Activated gamma-delta T cell (primary cell): Measurements from ENCODE around the gene PARD3.

Experiments used
- DNase-seq: peaks from one replicate; lab custom pipeline; 2025; lab: John Stamatoyannopoulos, UW

The PARD3 gene

GRCh38 chr10:34252111-34252510 lies 563.0 kb downstream of the PARD3 start:
- DNase-seq: no peak

- no peak for DNase-seq
Measured at GRCh38 chr10:34251177-34251576, 563.9 kb downstream of the PARD3 start.

GRCh38 chr10:34250722-34251121 lies 564.4 kb downstream of the PARD3 start:
- no peak for DNase-seq

GRCh38 chr10:34249634-34250033 lies 565.5 kb downstream of the PARD3 start:
- no peak for DNase-seq

- no peak for DNase-seq
Measured at GRCh38 chr10:34247560-34247959, 567.5 kb downstream of the PARD3 start.

GRCh38 chr10:34244756-34245484 lies 570.2 kb downstream of the PARD3 start:
- DNase-seq: no peak

- DNase-seq: no peak
Measured at GRCh38 chr10:34241226-34242000, 573.7 kb downstream of the PARD3 start.

GRCh38 chr10:34240039-34240438 lies 575.1 kb downstream of the PARD3 start:
- no peak for DNase-seq

- no peak for DNase-seq
Measured at GRCh38 chr10:34237898-34238455, 577.1 kb downstream of the PARD3 start.

- no peak for DNase-seq
Measured at GRCh38 chr10:34236931-34237330, 578.2 kb downstream of the PARD3 start.

- no peak for DNase-seq
Measured at GRCh38 chr10:34235164-34235832, 579.8 kb downstream of the PARD3 start.

- no peak for DNase-seq
Measured at GRCh38 chr10:34232481-34232880, 582.6 kb downstream of the PARD3 start.

GRCh38 chr10:34231441-34232180 lies 583.5 kb downstream of the PARD3 start:
- no peak for DNase-seq

GRCh38 chr10:34229917-34230316 lies 585.2 kb downstream of the PARD3 start:
- DNase-seq: no peak

- no peak for DNase-seq
Measured at GRCh38 chr10:34228066-34228465, 587.0 kb downstream of the PARD3 start.

GRCh38 chr10:34224639-34225038 lies 590.5 kb downstream of the PARD3 start:
- DNase-seq: no peak

GRCh38 chr10:34223658-34224057 lies 591.4 kb downstream of the PARD3 start:
- DNase-seq: no peak

- no peak for DNase-seq
Measured at GRCh38 chr10:34222359-34222758, 592.7 kb downstream of the PARD3 start.

GRCh38 chr10:34219753-34220548 lies 595.1 kb downstream of the PARD3 start:
- no peak for DNase-seq

- no peak for DNase-seq
Measured at GRCh38 chr10:34217524-34217923, 597.6 kb downstream of the PARD3 start.

- DNase-seq: no peak
Measured at GRCh38 chr10:34216348-34216945, 598.6 kb downstream of the PARD3 start.
